ENCODE results near the gene NKX1-2. TPM values are rescaled to one million over a fixed set of nuclear protein-coding genes. Genes with fewer than 3 reads are reported as not detected.

The NKX1-2 gene
- total RNA-seq, 1 experiment from 2014 or later = 57.7 TPM

GRCh38 chr10:124494046-124494807 lies 44.4 kb upstream of the NKX1-2 start (continued):
- TF ChIP-seq STAT6 (CRISPR knock-in tag; conservative IDR thresholded peaks at IDR 0.05; ENCODE audit: low read depth) = no peak
- TF ChIP-seq ZNF396 (CRISPR knock-in tag; IDR thresholded peaks at IDR 0.05; ENCODE audit: borderline replicate concordance) = no peak
- no peak for TF ChIP-seq OVOL2 (CRISPR knock-in tag; IDR thresholded peaks at IDR 0.05; ENCODE audit: borderline replicate concordance)
- no peak for TF ChIP-seq MXD4 (CRISPR knock-in tag; IDR thresholded peaks at IDR 0.05; ENCODE audit: borderline replicate concordance)
- no peak for TF ChIP-seq ZBTB43 (CRISPR knock-in tag; IDR thresholded peaks at IDR 0.05)
- no peak for TF ChIP-seq USF1 (CRISPR knock-in tag; IDR thresholded peaks at IDR 0.05)
- no peak for TF ChIP-seq SOX15 (CRISPR knock-in tag; IDR thresholded peaks at IDR 0.05)
- TF ChIP-seq ELF4 (CRISPR knock-in tag; IDR thresholded peaks at IDR 0.05; ENCODE audit: low read depth) = no peak

GRCh38 chr10:124493214-124493882 lies 43.5 kb upstream of the NKX1-2 start:
- H3K4me3 Mint-ChIP-seq = no peak overlapping the region
- no peak; the same call in 1 of the 2 replicates for ATAC-seq
- DNase-seq (ENCODE audit: low spot score) = no peak
- H3K36me3 Mint-ChIP-seq = peaks cover 27% of the 10 kb centered on the region
- ChIA-PET POLR2A (no interaction called here), CTCF (interaction anchor here (1.0 to 1.1 kb wide), 2 partner anchors 37 to 90 kb away, joined by 3 read pairs; no protein-coding TSS in a partner anchor)
- H3K9me3 Mint-ChIP-seq = no peaks in the 10 kb centered on the region
- peak overlapping the region; percentile 41; the same call in 1 of the 2 replicates for H3K27ac Mint-ChIP-seq
- no peaks in the 10 kb centered on the region for H3K27me3 Mint-ChIP-seq (ENCODE audit: low read depth)
- peaks cover 43% of the 10 kb centered on the region for H3K4me1 Mint-ChIP-seq
- TF ChIP-seq GABPB1 (CRISPR knock-in tag; IDR thresholded peaks at IDR 0.05) = no peak
- no peak for TF ChIP-seq ZNF138 (CRISPR knock-in tag; conservative IDR thresholded peaks at IDR 0.05)
- no peak for TF ChIP-seq E2F1 (CRISPR knock-in tag; IDR thresholded peaks at IDR 0.05)
- TF ChIP-seq NFE2L1 (CRISPR knock-in tag; IDR thresholded peaks at IDR 0.05) = no peak
- TF ChIP-seq ZNF396 (CRISPR knock-in tag; IDR thresholded peaks at IDR 0.05; ENCODE audit: borderline replicate concordance) = no peak
- TF ChIP-seq ZNF671 (CRISPR knock-in tag; IDR thresholded peaks at IDR 0.05) = no peak
- no peak for TF ChIP-seq STAT6 (CRISPR knock-in tag; conservative IDR thresholded peaks at IDR 0.05; ENCODE audit: low read depth)
- no peak for TF ChIP-seq OVOL2 (CRISPR knock-in tag; IDR thresholded peaks at IDR 0.05; ENCODE audit: borderline replicate concordance)
- TF ChIP-seq ZNF423 (CRISPR knock-in tag; IDR thresholded peaks at IDR 0.05) = no peak
- no peak for TF ChIP-seq IRF2 (CRISPR knock-in tag; IDR thresholded peaks at IDR 0.05; ENCODE audit: borderline replicate concordance, low read depth)
- TF ChIP-seq ATF3 (CRISPR knock-in tag; conservative IDR thresholded peaks at IDR 0.05) = no peak
- TF ChIP-seq E2F4 (CRISPR knock-in tag; IDR thresholded peaks at IDR 0.05; ENCODE audit: borderline replicate concordance, low read depth) = no peak
- TF ChIP-seq EMX1 (CRISPR knock-in tag; IDR thresholded peaks at IDR 0.05) = no peak
- no peak for TF ChIP-seq IRF1 (CRISPR knock-in tag; IDR thresholded peaks at IDR 0.05)
